Nephron (organoid): ENCODE results near the gene VPREB1.
A peak's percentile ranks its signal among the peaks of the same experiment; 100 is the strongest.

Experiments used
- H3K27ac Mint-ChIP-seq, 3 experiments: 2 replicates each; pipeline ENCODE4 v1.8.0; 2020; ENCODE audit warnings: mixed read lengths in 3 of 3, mild to moderate bottlenecking in 2 of 3, moderate library complexity in 1 of 3
- H3K27me3 Mint-ChIP-seq: 2 replicates; pipeline ENCODE4 v1.8.0; 2021; ENCODE audit warnings: low read depth, mild to moderate bottlenecking, moderate library complexity, mixed read lengths
- H3K36me3 Mint-ChIP-seq: 2 replicates; pipeline ENCODE4 v1.8.0; 2020; ENCODE audit warnings: low read depth, mixed read lengths
- H3K4me1 Mint-ChIP-seq: 2 replicates; pipeline ENCODE4 v1.8.0; 2020; ENCODE audit warnings: mixed read lengths
- H3K4me3 Mint-ChIP-seq, 3 experiments: 2 replicates each; pipeline ENCODE4 v1.8.0; 2020; ENCODE audit warnings: mild to moderate bottlenecking in 3 of 3, mixed read lengths in 3 of 3, moderate library complexity in 2 of 3
- H3K9me3 Mint-ChIP-seq: 2 replicates; pipeline ENCODE4 v1.8.0; 2020; ENCODE audit warnings: mixed read lengths
- TF ChIP-seq, protein P1 (sequence below), 3 experiments: fragments of 200-600 bp; sonication (generic); IDR thresholded peaks; one replicate each; pipeline ENCODE4 v1.5.0; 2021; ENCODE audit warnings: antibody characterized with exemption in 3 of 3; ENCODE audit not compliant: unreplicated experiment in 3 of 3

The VPREB1 gene

GRCh38 chr22:22244316-22245250 is at the start of gene VPREB1:
VPREB1 (plus strand) TSS chr22:22244786; CDS start chr22:22244814, 28 bp downstream.
- Mint-ChIP-seq H3K4me1 (peaks cover 6% of the 10 kb centered on the region), H3K27ac (no peak within 1 kb of the TSS), H3K9me3 (no peaks in the 10 kb centered on the region), H3K4me3 (no peak within 1 kb of the TSS), H3K27me3 (peaks cover 74% of the 10 kb centered on the region), H3K36me3 (no peaks in the 10 kb centered on the region)
- TF ChIP-seq, protein P1, sequence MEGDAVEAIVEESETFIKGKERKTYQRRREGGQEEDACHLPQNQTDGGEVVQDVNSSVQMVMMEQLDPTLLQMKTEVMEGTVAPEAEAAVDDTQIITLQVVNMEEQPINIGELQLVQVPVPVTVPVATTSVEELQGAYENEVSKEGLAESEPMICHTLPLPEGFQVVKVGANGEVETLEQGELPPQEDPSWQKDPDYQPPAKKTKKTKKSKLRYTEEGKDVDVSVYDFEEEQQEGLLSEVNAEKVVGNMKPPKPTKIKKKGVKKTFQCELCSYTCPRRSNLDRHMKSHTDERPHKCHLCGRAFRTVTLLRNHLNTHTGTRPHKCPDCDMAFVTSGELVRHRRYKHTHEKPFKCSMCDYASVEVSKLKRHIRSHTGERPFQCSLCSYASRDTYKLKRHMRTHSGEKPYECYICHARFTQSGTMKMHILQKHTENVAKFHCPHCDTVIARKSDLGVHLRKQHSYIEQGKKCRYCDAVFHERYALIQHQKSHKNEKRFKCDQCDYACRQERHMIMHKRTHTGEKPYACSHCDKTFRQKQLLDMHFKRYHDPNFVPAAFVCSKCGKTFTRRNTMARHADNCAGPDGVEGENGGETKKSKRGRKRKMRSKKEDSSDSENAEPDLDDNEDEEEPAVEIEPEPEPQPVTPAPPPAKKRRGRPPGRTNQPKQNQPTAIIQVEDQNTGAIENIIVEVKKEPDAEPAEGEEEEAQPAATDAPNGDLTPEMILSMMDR (IDR thresholded peaks at IDR 0.05; ENCODE audit: unreplicated experiment in 3 of 3) = no peak

DNA sequence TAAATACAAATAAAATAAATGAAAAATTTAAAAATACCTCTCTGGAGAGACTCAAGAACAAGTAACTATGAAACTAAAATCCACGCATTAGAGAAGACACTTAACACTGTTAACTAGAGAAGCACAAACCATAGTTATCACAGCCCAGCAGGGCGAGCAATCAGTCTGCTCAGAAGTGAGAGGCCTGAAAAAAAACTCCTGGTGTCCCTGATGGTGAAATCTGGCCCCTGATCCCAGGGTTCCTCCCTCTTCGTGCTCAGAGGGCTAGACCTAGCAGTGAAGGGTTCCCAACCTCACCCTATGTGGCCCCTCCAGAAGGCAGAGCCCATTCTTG is 49.7 kb upstream of the VPREB1 start:
- H3K4me1 Mint-ChIP-seq = no peaks in the 10 kb centered on the region
- no peak overlapping the region for H3K4me3 Mint-ChIP-seq
- H3K36me3 Mint-ChIP-seq = no peaks in the 10 kb centered on the region
- peaks cover 68% of the 10 kb centered on the region for H3K27me3 Mint-ChIP-seq
- H3K27ac Mint-ChIP-seq = no peak overlapping the region
- TF ChIP-seq, protein P1 (IDR thresholded peaks at IDR 0.05; ENCODE audit: unreplicated experiment in 3 of 3) = no peak
- H3K9me3 Mint-ChIP-seq = peaks cover 14% of the 10 kb centered on the region

DNA sequence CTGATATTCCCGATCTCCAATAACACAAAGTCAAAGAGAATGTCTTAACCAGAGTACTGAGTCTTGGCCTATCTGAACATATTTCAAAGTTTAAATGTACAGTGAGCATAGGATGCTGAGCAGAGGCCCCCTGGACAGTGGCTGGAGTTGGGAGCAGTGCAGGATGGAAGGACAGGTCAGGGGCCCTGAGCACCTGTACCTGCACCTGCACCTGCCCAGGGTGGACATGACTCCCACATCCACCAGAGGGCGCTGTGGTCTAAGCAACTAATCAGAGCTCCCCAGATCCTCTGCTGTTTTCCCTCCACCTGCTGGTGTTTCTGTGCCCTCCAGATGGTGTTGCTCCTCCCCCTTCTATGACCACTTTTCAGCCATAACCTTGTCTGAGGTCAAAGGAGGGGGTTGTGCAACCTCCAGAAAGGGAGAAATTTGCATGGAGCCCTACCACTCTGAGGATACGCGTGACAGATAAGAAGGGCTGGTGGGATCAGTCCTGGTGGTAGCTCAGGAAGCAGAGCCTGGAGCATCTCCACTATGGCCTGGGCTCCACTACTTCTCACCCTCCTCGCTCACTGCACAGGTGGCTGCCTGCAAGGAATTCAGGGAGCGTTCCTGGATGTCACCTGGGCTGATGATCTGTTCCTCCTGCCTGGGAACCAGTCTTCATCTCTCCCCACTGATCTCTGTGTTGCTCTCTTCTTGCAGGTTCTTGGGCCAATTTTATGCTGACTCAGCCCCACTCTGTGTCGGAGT is 49.1 kb upstream of the VPREB1 start:
- no peaks in the 10 kb centered on the region for H3K36me3 Mint-ChIP-seq
- no peak overlapping the region for H3K4me3 Mint-ChIP-seq
- TF ChIP-seq, protein P1 (IDR thresholded peaks at IDR 0.05; ENCODE audit: unreplicated experiment in 3 of 3) = peak; percentile 77 to 81 (median 80)
- peaks cover 68% of the 10 kb centered on the region for H3K27me3 Mint-ChIP-seq
- H3K9me3 Mint-ChIP-seq = peaks cover 9% of the 10 kb centered on the region
- H3K4me1 Mint-ChIP-seq = no peaks in the 10 kb centered on the region
- H3K27ac Mint-ChIP-seq = no peak overlapping the region

DNA sequence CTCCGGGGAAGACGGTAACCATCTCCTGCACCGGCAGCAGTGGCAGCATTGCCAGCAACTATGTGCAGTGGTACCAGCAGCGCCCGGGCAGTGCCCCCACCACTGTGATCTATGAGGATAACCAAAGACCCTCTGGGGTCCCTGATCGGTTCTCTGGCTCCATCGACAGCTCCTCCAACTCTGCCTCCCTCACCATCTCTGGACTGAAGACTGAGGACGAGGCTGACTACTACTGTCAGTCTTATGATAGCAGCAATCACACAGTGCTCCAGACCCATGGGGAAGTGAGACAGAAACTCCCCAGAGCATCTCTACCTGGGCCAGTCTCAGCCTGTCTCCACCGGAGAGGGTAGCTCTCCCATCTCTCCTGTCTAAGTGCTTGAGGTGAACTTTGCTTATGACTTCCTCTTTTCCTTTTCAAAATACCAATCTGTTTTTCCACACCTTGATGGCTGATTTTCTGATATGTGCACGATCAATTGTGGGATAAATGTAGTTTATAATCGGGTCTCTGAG is 48.5 kb upstream of the VPREB1 start:
- Mint-ChIP-seq H3K9me3 (peaks cover 2% of the 10 kb centered on the region), H3K36me3 (no peaks in the 10 kb centered on the region), H3K27ac (no peak overlapping the region), H3K4me1 (no peaks in the 10 kb centered on the region), H3K27me3 (peaks cover 68% of the 10 kb centered on the region), H3K4me3 (no peak overlapping the region)
- TF ChIP-seq, protein P1 (IDR thresholded peaks at IDR 0.05; ENCODE audit: unreplicated experiment in 3 of 3) = no peak

GRCh38 chr22:22196833-22197477 is 47.6 kb upstream of the VPREB1 start:
- H3K4me1 Mint-ChIP-seq = no peaks in the 10 kb centered on the region
- H3K4me3 Mint-ChIP-seq = no peak overlapping the region
- H3K9me3 Mint-ChIP-seq = peaks cover under 1% of the 10 kb centered on the region
- peaks cover 72% of the 10 kb centered on the region for H3K27me3 Mint-ChIP-seq
- H3K27ac Mint-ChIP-seq = no peak overlapping the region
- TF ChIP-seq, protein P1 (IDR thresholded peaks at IDR 0.05; ENCODE audit: unreplicated experiment in 3 of 3) = no peak
- no peaks in the 10 kb centered on the region for H3K36me3 Mint-ChIP-seq
